GM12892 (cell line): ENCODE data around the gene VAT1.
"Not testable (repeated sequence)": the region's sequence is repeated elsewhere in the genome, so short reads cannot be mapped to it uniquely, and the experiment has no call there.

Experiments
- DNase-seq: peaks from one replicate; pipeline ENCODE4 v3.0.0; 2011; ENCODE audit not compliant: insufficient read length
- FAIRE-seq: peaks from 2 replicates; lab custom pipeline; 2011; peaks lifted over from hg19 to GRCh38; lab: Jason Lieb, UNC
- POLR2A ChIP-seq: IDR thresholded peaks from 2 replicates; pipeline ENCODE4 v1.6.1; 2011; ENCODE audit warnings: low read depth, low read length, control low read depth
- POLR2AphosphoS5 ChIP-seq: IDR thresholded peaks from 2 replicates; pipeline ENCODE4 v1.6.1; 2011; ENCODE audit warnings: low read depth, low read length, control low read depth
- TAF1 ChIP-seq: IDR thresholded peaks from 2 replicates; pipeline ENCODE4 v1.6.1; 2011; ENCODE audit warnings: low read depth, mild to moderate bottlenecking, control low read depth, low read length, borderline replicate concordance

The VAT1 gene

DNA sequence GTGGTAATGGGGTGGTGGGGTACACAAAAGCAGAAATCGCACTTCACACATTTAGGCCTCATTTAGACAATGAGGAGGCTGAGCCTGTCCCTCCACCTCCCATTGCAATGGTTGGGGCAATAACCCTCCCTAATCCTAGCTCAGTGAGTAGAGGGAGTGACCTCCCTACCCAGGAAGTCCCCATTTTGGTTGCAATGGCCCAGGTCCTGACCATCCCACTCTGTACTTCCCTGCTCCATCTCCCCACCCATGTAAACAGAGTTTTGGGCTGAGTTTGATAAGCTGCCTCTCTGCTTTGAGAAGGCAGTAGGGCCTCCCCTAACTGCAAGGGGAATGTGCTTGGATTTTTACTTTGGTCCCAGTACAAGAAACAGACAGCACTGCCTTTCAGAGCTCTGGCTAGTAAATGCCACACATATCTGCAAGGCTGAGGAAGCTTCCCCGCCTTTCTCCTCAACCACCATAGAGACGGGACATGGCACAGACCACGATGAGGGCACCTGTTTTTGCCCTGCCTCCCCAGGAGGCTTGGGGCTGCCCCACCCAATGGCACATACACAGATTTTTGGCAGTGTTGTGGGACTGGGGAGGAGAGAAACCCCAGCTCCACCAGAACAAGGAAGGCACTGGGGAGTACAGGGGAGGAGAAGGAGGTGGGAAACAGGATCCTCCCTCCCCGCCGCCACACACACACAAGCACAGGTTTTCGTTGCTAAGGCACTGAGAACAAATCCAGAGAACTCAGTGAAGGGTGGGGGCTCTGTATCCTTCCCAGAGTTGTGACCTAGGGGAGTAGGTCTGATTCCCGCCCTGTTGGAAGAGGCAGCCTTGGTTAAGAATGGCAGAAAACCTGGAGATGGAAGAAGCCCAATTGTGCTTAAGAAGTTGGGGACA, 7.3 kb downstream of the VAT1 start:
- FAIRE-seq, result no peak
- TF ChIP-seq POLR2A (no peak; the same call in 1 of the 2 replicates), TAF1 (no peak), POLR2AphosphoS5 (no peak)

DNA sequence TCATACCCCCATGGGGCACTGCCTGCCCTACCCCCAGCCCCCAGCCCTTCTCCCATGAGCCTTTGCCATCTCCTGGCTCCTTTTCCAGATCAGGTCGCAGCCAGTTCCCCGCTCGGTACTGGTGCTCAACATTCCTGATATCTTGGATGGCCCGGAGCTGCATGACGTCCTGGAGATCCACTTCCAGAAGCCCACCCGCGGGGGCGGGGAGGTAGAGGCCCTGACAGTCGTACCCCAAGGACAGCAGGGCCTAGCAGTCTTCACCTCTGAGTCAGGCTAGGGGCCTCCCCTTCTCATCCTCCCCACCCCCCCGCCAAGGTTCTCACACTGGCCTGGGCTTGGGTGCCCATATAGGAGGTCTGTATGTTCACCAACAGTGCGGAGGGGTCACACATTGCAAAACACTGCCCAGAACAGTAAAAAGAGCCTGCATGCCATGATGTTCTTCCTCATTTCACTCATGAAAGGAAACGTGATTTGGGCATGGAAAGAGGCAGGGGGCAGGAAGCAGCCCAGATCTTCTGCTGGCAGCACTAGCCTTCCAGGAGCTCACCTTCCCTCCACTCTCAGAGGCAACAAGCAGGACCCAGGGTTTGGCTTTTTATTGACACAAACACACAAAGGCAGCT, 8.1 kb downstream of the VAT1 start:
- no peak for TF ChIP-seq TAF1
- FAIRE-seq (no peak), DNase-seq (no peak)

More for the DNA sequence above, 7.3 kb downstream of the VAT1 start:
- DNase-seq, result no peak

GRCh38 chr17:43013296-43013695, 8.9 kb downstream of the VAT1 start:
- no peak for DNase-seq
- TF ChIP-seq POLR2A (no peak), POLR2AphosphoS5 (no peak), TAF1 (no peak)
- FAIRE-seq, result no peak

- FAIRE-seq, result no peak
- TF ChIP-seq POLR2A (no peak), TAF1 (no peak), POLR2AphosphoS5 (no peak)
- no peak for DNase-seq
Observed at GRCh38 chr17:43011728-43012472, 10.3 kb downstream of the VAT1 start.

DNA sequence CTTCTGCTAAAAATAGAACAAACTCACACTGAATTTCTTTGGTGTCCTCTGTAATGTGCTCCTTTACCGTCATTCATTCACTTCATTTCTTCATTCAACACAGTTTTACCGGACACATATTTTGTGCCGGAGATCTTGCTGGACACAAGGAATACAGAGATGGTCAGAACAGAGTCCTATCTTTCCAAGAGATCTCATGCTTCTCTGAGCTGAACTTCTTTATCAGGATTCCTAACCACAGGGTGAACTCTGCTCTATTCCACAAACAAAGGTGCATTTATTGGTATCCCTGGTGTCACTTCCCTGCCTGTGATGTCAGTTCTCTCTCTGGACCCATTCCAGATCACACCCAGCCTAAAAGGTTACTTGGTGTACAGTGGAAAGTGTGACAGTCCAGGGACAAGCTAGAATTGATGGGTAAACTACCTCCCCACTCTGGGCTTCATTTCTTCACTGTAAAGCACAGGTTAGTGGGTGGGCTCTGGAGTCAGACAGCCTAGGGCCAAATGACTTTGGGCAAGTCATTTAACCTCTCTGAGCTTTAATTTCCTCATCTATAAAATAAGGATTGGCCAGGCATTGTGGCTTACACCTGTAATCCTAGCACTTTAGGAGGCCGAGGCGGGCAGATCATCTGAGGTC, 11.4 kb downstream of the VAT1 start:
- DNase-seq (no peak), FAIRE-seq (no peak)
- TF ChIP-seq POLR2AphosphoS5 (no peak), POLR2A (no peak), TAF1 (no peak)

- TF ChIP-seq TAF1 (peak; percentile 66; the same call in 1 of the 2 replicates), POLR2AphosphoS5 (peak; percentile 75), POLR2A (peak; percentile 81)
- DNase-seq (peak; percentile 86), FAIRE-seq (peak; percentile 88)
Observed at GRCh38 chr17:43006639-43007551, 15.3 kb downstream of the VAT1 start, which contains the start of gene IFI35. Gene IFI35 (plus strand): TSS chr17:43006784. CDS start chr17:43006948, 164 bp downstream.

GRCh38 chr17:43003542-43004172, 18.5 kb downstream of the VAT1 start:
- TF ChIP-seq TAF1, result no peak
- peak; percentile 68 for TF ChIP-seq POLR2A
- TF ChIP-seq POLR2AphosphoS5, result peak; percentile 16; the same call in 1 of the 2 replicates
- FAIRE-seq (no peak), DNase-seq (no peak)

DNA sequence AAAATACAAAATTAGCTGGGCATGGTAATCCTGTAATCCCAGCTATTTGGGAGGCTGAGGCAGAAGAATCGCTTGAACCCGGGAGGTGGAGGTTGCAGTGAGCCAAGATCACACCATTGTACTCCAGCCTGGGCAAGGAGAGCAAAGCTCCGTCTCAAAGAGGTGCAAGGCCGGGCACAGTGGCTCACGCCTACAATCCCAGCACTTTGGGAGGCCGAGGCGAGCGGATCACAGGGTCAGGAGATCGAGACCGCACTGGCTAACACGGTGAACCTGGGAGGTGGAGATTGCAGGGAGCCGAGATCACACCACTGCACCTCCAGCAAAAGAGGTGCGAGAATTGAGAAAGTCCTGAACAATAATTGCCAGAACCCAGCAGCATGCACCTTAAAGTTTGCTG, 21.3 kb downstream of the VAT1 start:
- FAIRE-seq, DNase-seq: not testable (repeated sequence)

DNA sequence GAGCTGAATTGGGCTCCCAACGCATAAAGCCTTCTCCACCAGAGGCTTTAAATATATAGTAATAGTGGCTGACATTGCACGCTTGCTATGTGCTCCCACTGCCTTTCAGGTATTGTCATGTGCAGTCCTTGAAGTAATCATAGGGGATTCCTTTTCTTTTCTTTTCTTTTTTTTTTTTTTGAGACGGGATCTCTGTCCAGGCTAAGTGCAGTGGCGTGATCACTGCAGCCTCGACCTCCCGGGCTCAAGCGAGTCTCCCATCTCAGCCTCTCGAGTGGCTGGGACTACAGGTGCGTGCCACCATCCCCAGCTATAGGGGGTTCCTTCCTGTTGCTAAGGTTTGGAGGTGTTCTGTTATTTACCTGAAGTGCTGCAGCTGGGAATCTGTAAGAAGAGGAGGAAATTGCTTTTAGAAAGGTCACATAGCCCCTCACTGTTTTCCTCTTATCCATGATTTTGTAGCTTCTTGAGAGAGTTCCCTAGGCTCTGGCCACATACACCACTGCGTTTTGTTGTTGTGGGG, 23.1 kb downstream of the VAT1 start:
- no peak for DNase-seq
- TF ChIP-seq TAF1 (no peak), POLR2AphosphoS5 (no peak), POLR2A (no peak)
- FAIRE-seq, result no peak
